ENCODE data around the gene HIVEP3. TPM values are rescaled to one million over a fixed set of nuclear protein-coding genes. Genes with fewer than 3 reads are reported as not detected.
A peak's percentile ranks its signal among the peaks of the same experiment; 100 is the strongest.

The HIVEP3 gene
- total RNA-seq, 1 experiment from 2014 or later = 6.0 TPM

DNA sequence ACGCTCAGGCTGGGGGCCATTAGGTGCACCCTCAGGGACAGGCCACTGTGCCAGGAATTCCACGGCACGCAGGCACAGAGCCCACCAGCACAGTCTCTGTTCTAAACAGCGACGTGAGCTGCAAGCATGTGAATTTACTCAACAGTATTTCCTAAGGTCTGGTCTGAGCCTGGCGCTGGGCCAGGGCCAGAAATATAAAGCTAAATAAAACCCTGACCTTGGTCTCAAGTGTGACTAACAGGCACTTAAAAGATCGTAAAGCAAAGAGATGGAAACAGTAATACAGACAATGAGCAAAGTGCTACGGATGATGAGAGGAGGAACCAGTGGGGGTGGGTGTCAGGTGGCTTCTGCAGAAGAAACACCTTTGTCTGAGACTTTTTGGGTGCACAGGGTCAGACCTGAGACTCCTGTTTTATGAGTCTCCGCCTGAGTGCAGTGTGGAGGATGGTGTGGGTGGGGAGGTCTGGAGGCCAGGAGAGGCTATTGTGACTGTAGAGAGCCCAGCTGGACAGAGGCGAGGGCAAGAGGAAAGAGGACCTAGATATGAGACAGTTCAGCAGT is 380.9 kb downstream of the HIVEP3 start:
- H3K36me3 ChIP-seq (ENCODE audit: control insufficient read depth, insufficient read depth, low read length) = no peaks in the 10 kb centered on the region
- in situ Hi-C loops (cut with HindIII; ENCODE audit: low pct_unique_long_range_greater_than_20kb, low sequenced_read_pairs) (no loop called here), intact Hi-C loops (cut with micrococcal nuclease; ENCODE audit: unreplicated experiment) (no loop called here)
- ATAC-seq (0 out of 2 replicates have a peak, but pooled peaks have one; percentile 19), DNase-seq (ENCODE audit: low read depth, low spot score) (no peak)
- BruUV-seq (replicated peaks) = no TSS peak
- CTCF ChIA-PET = no interaction called here
- no peaks in the 10 kb centered on the region; the same call in 1 of the 2 replicates for H3K27me3 ChIP-seq (ENCODE audit: control insufficient read depth, insufficient read depth, low read length)
- POLR2A ChIA-PET = no interaction called here
- no peak overlapping the region for H3K27ac ChIP-seq (ENCODE audit: low read length)
- H3K4me1 ChIP-seq (ENCODE audit: control insufficient read depth, insufficient read depth, low read length) = no peaks in the 10 kb centered on the region
- H3K4me3 ChIP-seq (ENCODE audit: low read depth in 2 of 2, low read length in 2 of 2) = no peak overlapping the region
- TF ChIP-seq TCF7L2 (IDR thresholded peaks at IDR 0.05; ENCODE audit: low read depth, low read length) = no peak
- no peak for TF ChIP-seq SIN3A (IDR thresholded peaks at IDR 0.05; ENCODE audit: borderline replicate concordance, insufficient read depth, low read depth, low read length)
- TF ChIP-seq POLR2AphosphoS5 (IDR thresholded peaks at IDR 0.05; ENCODE audit: low read depth, low read length) = no peak
- TF ChIP-seq, protein P1, sequence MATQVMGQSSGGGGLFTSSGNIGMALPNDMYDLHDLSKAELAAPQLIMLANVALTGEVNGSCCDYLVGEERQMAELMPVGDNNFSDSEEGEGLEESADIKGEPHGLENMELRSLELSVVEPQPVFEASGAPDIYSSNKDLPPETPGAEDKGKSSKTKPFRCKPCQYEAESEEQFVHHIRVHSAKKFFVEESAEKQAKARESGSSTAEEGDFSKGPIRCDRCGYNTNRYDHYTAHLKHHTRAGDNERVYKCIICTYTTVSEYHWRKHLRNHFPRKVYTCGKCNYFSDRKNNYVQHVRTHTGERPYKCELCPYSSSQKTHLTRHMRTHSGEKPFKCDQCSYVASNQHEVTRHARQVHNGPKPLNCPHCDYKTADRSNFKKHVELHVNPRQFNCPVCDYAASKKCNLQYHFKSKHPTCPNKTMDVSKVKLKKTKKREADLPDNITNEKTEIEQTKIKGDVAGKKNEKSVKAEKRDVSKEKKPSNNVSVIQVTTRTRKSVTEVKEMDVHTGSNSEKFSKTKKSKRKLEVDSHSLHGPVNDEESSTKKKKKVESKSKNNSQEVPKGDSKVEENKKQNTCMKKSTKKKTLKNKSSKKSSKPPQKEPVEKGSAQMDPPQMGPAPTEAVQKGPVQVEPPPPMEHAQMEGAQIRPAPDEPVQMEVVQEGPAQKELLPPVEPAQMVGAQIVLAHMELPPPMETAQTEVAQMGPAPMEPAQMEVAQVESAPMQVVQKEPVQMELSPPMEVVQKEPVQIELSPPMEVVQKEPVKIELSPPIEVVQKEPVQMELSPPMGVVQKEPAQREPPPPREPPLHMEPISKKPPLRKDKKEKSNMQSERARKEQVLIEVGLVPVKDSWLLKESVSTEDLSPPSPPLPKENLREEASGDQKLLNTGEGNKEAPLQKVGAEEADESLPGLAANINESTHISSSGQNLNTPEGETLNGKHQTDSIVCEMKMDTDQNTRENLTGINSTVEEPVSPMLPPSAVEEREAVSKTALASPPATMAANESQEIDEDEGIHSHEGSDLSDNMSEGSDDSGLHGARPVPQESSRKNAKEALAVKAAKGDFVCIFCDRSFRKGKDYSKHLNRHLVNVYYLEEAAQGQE (IDR thresholded peaks at IDR 0.05; ENCODE audit: insufficient read depth in 1 of 2, low read depth in 2 of 2, low read length in 1 of 2) = no peak
- TF ChIP-seq, protein P2, sequence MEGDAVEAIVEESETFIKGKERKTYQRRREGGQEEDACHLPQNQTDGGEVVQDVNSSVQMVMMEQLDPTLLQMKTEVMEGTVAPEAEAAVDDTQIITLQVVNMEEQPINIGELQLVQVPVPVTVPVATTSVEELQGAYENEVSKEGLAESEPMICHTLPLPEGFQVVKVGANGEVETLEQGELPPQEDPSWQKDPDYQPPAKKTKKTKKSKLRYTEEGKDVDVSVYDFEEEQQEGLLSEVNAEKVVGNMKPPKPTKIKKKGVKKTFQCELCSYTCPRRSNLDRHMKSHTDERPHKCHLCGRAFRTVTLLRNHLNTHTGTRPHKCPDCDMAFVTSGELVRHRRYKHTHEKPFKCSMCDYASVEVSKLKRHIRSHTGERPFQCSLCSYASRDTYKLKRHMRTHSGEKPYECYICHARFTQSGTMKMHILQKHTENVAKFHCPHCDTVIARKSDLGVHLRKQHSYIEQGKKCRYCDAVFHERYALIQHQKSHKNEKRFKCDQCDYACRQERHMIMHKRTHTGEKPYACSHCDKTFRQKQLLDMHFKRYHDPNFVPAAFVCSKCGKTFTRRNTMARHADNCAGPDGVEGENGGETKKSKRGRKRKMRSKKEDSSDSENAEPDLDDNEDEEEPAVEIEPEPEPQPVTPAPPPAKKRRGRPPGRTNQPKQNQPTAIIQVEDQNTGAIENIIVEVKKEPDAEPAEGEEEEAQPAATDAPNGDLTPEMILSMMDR (IDR thresholded peaks at IDR 0.05) = no peak
- H3K9me3 ChIP-seq (ENCODE audit: control insufficient read depth, insufficient read depth, low read depth, low read length) = no peaks in the 10 kb centered on the region

DNA sequence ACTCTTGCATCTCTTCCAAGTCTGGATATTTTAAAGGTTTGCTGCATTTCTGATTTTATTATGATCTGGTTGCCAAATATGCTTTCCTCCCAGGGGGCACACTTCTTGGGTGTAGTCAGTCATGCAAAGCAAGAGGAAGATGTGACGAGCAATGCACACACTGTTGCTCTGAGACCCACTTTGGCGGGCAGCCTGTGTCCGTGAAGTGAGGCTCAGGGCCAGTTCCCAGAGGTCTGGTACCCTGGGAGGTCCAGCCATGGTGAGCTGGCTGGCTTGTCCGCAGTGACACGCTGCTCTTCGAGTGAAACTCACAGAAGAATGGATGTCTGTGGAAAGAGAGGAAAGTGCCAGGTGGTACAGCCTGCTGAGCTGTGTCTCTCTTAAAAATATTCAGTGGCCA is 381.5 kb downstream of the HIVEP3 start:
- CTCF ChIA-PET = no interaction called here

More for the DNA sequence above, 381.5 kb downstream of the HIVEP3 start:
- Histone ChIP-seq H3K9me3 (ENCODE audit: control insufficient read depth, insufficient read depth, low read depth, low read length) (no peaks in the 10 kb centered on the region), H3K27ac (ENCODE audit: low read length) (no peak overlapping the region), H3K27me3 (ENCODE audit: control insufficient read depth, insufficient read depth, low read length) (no peaks in the 10 kb centered on the region; the same call in 1 of the 2 replicates), H3K4me3 (ENCODE audit: low read depth in 2 of 2, low read length in 2 of 2) (no peak overlapping the region), H3K36me3 (ENCODE audit: control insufficient read depth, insufficient read depth, low read length) (no peaks in the 10 kb centered on the region), H3K4me1 (ENCODE audit: control insufficient read depth, insufficient read depth, low read length) (no peaks in the 10 kb centered on the region)
- intact Hi-C loops (cut with micrococcal nuclease; ENCODE audit: unreplicated experiment) (no loop called here), in situ Hi-C loops (cut with HindIII; ENCODE audit: low pct_unique_long_range_greater_than_20kb, low sequenced_read_pairs) (no loop called here)
- ATAC-seq = no peak
- BruUV-seq (replicated peaks) = no TSS peak
- TF ChIP-seq POLR2AphosphoS5 (IDR thresholded peaks at IDR 0.05; ENCODE audit: low read depth, low read length) (no peak), TCF7L2 (IDR thresholded peaks at IDR 0.05; ENCODE audit: low read depth, low read length) (no peak), SIN3A (IDR thresholded peaks at IDR 0.05; ENCODE audit: borderline replicate concordance, insufficient read depth, low read depth, low read length) (no peak)
- TF ChIP-seq, protein P1 (IDR thresholded peaks at IDR 0.05; ENCODE audit: insufficient read depth in 1 of 2, low read depth in 2 of 2, low read length in 1 of 2) = no peak
- TF ChIP-seq, protein P2 (IDR thresholded peaks at IDR 0.05) = no peak
- DNase-seq (ENCODE audit: low read depth, low spot score) = no peak
- POLR2A ChIA-PET = interaction anchor here (0.6 kb wide), 1 partner anchor 118 kb away, joined by 4 read pairs; no protein-coding TSS in a partner anchor

All from Panc1 (cell line).